ENCODE measurements around the gene C2orf68. TPM values are rescaled to one million over a fixed set of nuclear protein-coding genes. Genes with fewer than 3 reads are reported as not detected.

C2orf68 gene
- total and polyA plus RNA-seq, 2 of the 8 experiments (the other 6 are each of a cell fraction or from before 2014, with no cell fraction given): 46.3 to 49.4 TPM

- TF ChIP-seq RAD21 (IDR thresholded peaks at IDR 0.05 in 1 of 2, conservative IDR thresholded peaks at IDR 0.05 in 1 of 2; ENCODE audit: low read depth in 2 of 2, low read length in 2 of 2) (peak in 1 of 2 experiments; percentile 7; a peak in 1 of 4 replicates), E2F6 (IDR thresholded peaks at IDR 0.05) (peak; percentile 18; the same call in 1 of the 2 replicates), CTCF (IDR thresholded peaks at IDR 0.05; ENCODE audit: control extremely low read depth in 1 of 3, insufficient read depth in 1 of 3, low read depth in 1 of 3, low read length in 3 of 3) (peak; percentile 11 to 23 (median 14); a peak in 3 of 4 replicates), NANOG (IDR thresholded peaks at IDR 0.05; ENCODE audit: insufficient read depth, low read depth, low read length, poor library complexity, severe bottlenecking) (no peak), RFX5 (IDR thresholded peaks at IDR 0.05; ENCODE audit: borderline replicate concordance, low read depth, low read length) (no peak), SIX5 (IDR thresholded peaks at IDR 0.05; ENCODE audit: low read depth, low read length) (peak; percentile 54), MAFK (IDR thresholded peaks at IDR 0.05; ENCODE audit: low read depth, low read length) (no peak), EGR1 (IDR thresholded peaks at IDR 0.05; ENCODE audit: borderline replicate concordance, low read depth, low read length) (peak; percentile 80; the same call in 1 of the 2 replicates), CHD1 (IDR thresholded peaks at IDR 0.05; ENCODE audit: low read depth, low read length) (no peak), ASH2L (IDR thresholded peaks at IDR 0.05; ENCODE audit: low read length) (peak; percentile 44), CHD2 (IDR thresholded peaks at IDR 0.05; ENCODE audit: low read length) (no peak), SAP30 (IDR thresholded peaks at IDR 0.05; ENCODE audit: insufficient read depth, insufficient replicate concordance, low read length) (peak; percentile 89), EP300 (IDR thresholded peaks at IDR 0.05; ENCODE audit: borderline replicate concordance in 1 of 2, low read depth in 2 of 2, low read length in 2 of 2) (no peak), RNF2 (IDR thresholded peaks at IDR 0.05; ENCODE audit: borderline replicate concordance, low read depth, low read length, missing control alignments, poor library complexity, severe bottlenecking) (no peak), KDM4A (IDR thresholded peaks at IDR 0.05; ENCODE audit: low read depth, low read length, severe bottlenecking) (peak; percentile 59), RXRA (IDR thresholded peaks at IDR 0.05; ENCODE audit: insufficient read depth, low read depth, low read length) (no peak), HDAC6 (IDR thresholded peaks at IDR 0.05; ENCODE audit: low read depth, low read length) (no peak), SP1 (IDR thresholded peaks at IDR 0.05; ENCODE audit: low read depth, low read length) (no peak), TBP (IDR thresholded peaks at IDR 0.05; ENCODE audit: low read depth, low read length) (peak; percentile 48; the same call in 1 of the 2 replicates)
Observed at GRCh38 chr2:85602476-85603234, 9.2 kb downstream of the C2orf68 start, which contains the start of gene TMEM150A (continued).
